Kidney glomerular epithelial cell (primary cell): ENCODE results near the gene TRPC4AP.
"Not testable (repeated sequence)": the region's sequence is repeated elsewhere in the genome, so short reads cannot be mapped to it uniquely, and the experiment has no call there.

Source experiments
- DNase-seq: peaks from one replicate; lab custom pipeline; 2025; lab: John Stamatoyannopoulos, UW

TRPC4AP gene, protein sequence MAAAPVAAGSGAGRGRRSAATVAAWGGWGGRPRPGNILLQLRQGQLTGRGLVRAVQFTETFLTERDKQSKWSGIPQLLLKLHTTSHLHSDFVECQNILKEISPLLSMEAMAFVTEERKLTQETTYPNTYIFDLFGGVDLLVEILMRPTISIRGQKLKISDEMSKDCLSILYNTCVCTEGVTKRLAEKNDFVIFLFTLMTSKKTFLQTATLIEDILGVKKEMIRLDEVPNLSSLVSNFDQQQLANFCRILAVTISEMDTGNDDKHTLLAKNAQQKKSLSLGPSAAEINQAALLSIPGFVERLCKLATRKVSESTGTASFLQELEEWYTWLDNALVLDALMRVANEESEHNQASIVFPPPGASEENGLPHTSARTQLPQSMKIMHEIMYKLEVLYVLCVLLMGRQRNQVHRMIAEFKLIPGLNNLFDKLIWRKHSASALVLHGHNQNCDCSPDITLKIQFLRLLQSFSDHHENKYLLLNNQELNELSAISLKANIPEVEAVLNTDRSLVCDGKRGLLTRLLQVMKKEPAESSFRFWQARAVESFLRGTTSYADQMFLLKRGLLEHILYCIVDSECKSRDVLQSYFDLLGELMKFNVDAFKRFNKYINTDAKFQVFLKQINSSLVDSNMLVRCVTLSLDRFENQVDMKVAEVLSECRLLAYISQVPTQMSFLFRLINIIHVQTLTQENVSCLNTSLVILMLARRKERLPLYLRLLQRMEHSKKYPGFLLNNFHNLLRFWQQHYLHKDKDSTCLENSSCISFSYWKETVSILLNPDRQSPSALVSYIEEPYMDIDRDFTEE

DNA sequence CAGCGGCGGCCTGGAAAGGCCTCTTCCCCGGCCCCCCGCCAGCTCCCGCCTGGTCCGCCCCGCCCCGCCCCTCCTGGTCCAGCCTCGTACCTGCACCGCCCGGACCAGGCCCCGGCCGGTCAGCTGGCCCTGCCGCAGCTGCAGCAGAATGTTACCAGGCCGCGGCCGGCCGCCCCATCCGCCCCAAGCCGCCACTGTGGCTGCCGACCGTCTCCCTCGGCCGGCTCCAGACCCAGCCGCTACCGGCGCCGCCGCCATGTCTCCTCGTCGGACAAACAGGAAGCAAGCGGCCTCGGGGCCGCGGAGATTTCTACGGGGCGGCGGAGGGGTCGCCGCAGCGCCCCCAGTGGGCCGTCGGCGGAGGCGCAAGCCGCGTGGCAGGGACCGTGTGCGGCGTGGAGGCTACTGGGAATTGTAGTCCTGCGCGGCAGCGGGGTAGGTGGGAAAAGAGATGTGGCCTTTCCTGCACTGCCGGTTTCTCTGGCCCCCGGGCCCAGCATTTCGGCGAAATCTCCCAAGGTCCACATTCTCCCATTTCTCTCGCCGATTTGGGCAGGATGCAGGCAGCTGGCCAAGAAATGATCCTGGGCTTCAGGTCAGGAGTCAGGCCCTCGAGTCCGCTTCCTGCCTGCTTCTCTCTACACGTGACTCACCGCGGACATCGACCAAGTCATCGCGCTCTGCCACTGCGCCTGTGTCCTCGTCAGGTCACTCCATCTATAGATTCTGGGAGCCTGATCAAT, at the start of gene TRPC4AP:
Gene TRPC4AP, minus strand, starts transcription at position 284 of the 743 bp plus-strand sequence. Its CDS starts 26 bp downstream, at position 258.
- DNase-seq = peak; percentile 80

DNA sequence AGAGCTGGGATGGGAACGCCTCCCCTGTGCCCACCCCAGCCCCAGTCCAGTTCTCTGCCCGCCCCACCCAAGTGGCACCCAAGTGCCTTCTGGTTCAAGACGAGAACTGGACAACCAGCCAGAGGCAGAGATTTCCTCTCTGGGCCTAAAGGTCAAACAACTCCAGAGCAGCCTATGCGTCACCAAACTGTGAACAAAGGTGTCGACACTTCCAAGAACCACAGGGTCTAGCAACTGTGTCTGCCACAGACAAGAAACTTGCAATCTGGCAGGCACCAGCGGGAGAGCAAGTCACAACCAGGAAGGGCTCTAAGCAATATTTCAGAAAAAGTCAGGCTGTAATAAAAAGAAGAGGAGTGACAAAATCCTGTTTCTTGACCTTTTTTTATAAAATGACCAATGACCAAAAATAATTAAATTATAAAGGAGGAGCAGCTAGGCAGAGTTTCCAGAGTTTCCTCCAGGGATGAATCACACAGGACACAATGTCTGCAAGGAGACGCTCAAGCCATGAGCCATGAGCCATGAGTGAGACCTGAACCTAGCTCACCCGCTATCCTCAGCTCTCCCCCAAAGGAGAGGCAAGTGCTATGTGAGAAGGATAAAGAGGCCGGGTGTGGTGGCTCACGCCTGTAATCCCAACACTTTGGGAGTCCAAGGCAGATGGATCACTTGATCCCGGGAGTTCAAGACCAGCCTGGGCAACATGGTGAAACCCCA, 43.4 kb upstream of the TRPC4AP start:
- no peak for DNase-seq

DNA sequence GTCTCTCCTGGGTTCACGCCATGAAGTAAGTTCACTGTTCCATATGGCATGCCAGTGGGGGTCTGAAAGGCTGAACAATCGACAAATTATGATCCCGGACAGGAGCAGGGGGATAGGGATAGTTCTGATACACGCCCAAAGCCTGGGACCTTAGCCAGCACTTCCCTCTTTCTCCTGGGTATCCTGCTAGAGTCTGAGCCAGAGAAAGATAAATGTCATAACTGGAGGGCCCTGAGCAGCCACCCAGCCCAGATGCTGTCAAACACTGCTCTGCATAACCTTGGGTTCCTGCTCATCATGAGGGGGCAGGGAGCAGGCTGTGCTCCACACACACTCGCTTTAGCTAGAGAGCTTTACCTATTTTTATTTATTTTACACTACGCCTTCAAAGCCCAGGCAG, 42.3 kb upstream of the TRPC4AP start:
- no peak for DNase-seq

DNA sequence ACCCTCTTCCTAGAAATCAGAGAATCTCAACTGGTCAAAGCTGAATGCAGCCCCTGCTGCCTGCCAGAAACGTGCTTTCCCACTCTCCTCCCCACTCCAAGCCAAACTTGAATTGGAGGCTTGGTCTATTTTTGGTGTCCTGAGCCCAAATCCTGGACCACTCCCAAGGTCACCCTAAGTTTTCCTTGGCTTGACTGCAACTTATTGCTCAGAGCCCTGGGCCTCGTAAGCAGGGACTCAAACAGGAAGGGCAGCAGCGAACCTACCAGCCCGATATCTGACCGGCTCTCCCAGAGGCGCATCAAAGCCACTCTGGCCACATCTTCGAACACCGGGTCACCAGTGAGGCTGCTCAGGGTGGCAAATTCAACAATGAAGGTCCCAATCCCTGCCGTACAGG, 41.9 kb upstream of the TRPC4AP start:
- DNase-seq = no peak

DNA sequence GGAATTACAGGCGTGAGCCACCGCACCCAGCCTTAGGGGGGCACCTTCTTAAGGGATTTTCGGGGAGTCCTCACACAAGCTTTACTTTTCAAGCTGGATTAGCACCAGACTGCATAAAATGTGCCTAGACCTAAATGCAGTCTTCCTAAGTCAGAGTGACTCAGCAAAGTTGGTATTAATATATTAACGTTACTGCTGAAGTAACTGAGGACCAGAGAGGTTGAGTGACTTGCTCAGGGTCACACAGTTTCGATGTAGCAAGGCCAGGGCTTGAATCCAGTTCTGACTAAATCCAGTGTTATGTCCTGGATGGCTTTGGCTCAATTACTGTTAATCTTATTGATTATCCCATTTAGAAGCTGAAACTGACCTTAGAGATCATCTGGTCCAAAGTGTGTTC, 41.1 kb upstream of the TRPC4AP start:
- DNase-seq = no peak

DNA sequence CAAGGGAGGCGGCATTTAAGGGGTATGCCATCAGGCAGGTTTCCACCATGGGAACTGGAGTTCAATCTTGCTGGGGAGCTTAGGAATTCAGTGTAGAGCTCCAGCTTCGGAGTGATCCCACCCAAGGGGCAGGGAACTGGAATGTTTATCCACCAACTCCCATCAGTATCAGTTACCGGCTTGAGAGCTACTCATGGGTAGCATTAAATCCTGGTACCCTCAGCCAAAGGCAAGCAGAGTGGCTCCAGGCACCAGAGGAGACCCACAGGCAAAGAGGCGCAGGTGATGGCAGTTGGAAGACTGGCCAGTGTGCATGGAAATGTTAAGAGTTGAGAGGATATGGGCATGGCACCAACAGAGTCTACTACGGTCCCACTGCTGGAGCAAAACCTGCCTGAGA, 40.4 kb upstream of the TRPC4AP start:
- DNase-seq = no peak

- DNase-seq = no peak
Observed at GRCh38 chr20:35131934-35132333, 39.3 kb upstream of the TRPC4AP start.

GRCh38 chr20:35129647-35130069, 37.1 kb upstream of the TRPC4AP start:
- DNase-seq = peak; percentile 7

GRCh38 chr20:35125753-35126152, 33.1 kb upstream of the TRPC4AP start:
- DNase-seq = no peak

- DNase-seq = no peak
Observed at GRCh38 chr20:35122756-35123405, 30.3 kb upstream of the TRPC4AP start.

- DNase-seq = no peak
Observed at GRCh38 chr20:35121186-35121585, 28.6 kb upstream of the TRPC4AP start.

DNA sequence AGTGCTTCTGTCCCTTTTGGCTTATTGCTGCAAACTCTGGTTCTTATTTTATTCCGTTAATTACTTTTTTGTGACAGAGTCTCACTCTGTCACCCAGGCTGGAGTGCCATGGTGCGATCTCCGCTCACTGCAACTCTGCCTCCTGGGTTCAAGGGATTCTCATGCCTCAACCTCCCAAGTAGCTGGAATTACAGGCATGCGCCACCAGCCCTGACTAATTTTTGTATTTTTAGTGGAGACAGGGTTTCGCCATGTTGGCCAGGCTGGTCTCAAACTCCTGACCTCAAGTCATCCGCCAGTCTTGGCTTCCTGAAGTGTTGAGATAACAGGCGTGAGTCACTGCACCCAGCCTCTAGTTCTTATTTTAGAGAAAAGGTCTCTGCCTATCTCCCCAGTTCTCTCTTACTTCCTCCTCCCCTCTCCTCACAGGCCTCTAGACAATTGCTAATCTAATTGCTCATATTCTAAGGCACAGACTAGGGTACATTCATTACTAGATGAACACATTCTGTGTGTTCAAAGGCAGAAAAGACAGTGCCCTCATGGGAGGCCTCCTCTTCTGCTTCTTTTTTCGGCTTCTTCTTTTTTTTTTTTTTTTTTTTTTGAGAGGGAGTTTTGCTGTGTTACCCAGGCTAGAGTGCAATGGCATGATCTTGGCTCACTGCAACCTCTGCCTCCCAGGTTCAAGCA, 27.6 kb upstream of the TRPC4AP start:
- DNase-seq = no peak

DNA sequence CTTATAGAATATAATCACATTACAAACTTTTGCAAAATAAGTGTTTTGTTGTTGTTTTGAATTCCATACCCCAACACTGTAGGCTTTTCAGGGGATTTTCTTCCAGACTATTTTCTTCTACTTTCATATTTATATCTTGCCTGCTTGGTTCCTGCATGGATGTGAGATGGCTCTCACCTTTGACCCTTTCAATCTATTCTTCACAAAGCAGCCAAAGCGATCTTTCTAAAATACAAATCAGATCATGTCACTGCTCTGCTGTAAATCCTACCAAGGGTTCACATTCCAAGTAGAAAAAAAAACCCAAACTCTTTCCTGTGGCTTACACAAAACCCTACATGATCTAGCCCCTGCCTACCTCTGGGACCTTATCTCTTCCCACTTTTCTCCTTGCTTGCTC, 25.0 kb upstream of the TRPC4AP start:
- DNase-seq = no peak

- no peak for DNase-seq
Observed at GRCh38 chr20:35117196-35117595, 24.6 kb upstream of the TRPC4AP start.

GRCh38 chr20:35116258-35116657, 23.7 kb upstream of the TRPC4AP start:
- no peak for DNase-seq

GRCh38 chr20:35115606-35116005, 23.0 kb upstream of the TRPC4AP start:
- DNase-seq = no peak

DNA sequence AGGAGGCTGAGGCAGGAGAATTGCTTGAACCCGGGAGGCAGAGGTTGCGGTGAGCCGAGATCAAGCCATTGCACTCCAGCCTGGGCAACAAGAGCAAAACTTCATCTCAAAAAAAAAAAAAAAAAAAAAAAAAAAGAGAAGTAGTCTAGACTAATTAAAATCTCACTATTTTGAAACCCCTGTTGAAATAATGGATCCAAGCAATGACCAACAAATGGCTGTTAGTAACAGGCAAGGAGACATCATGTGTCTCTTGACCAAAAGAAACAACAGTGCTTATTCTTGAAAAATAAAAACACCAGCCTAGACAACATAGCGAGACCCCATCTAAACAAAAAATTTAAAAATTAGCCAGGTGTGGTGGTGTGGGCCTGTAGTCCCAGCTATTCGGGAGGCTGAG, 19.7 kb upstream of the TRPC4AP start:
- not testable (repeated sequence) for DNase-seq

- DNase-seq = peak; percentile 45
Observed at GRCh38 chr20:35111141-35111888, 18.7 kb upstream of the TRPC4AP start.

GRCh38 chr20:35108921-35109320, 16.3 kb upstream of the TRPC4AP start:
- DNase-seq = no peak

- DNase-seq = no peak
Observed at GRCh38 chr20:35106827-35107380, 14.3 kb upstream of the TRPC4AP start.
